ENCODE measurements around the gene RAB20. TPM values are rescaled to one million over a fixed set of nuclear protein-coding genes. Genes with fewer than 3 reads are reported as not detected.
"Not testable (repeated sequence)": the region's sequence is repeated elsewhere in the genome, so short reads cannot be mapped to it uniquely, and the experiment has no call there.

The RAB20 gene
- polyA plus RNA-seq, 3 donors = 22.1 to 82.3 (median 31.2) TPM

DNA sequence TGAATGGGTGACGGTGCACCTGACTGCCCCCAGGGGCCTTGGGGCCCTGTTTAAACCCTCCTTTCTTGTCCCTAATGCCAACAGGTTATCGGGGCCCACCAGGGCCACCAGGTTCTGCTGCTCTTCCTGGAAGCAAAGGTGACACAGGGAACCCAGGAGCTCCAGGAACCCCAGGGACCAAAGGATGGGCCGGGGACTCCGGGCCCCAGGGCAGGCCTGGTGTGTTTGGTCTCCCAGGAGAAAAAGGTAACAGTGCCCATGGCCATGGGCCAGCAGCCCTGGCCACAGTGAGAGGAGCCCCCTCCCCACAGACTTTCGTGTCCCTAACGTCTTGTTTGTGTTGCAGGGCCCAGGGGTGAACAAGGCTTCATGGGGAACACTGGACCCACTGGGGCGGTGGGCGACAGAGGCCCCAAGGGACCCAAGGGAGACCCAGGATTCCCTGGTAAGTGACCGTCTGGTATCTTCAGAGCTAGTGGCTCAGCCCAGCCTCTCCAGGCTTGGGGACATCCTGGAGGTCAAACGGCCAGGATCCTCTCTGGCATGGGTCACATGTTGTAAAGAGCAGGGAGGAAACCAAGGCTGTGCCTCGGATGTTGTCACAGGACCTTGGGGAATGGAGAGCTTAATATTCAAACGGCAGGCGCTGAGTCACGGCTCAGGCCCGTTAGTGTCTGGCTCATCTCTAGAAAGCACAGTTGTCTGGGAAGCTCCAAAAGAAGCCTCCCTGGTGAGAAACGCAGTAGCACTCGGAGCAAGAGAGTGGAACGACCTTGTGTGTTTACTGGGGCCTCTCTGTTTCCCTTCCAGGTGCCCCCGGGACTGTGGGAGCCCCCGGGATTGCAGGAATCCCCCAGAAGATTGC lies 58.3 kb downstream of the RAB20 start:
- no peak overlapping the region for H3K27ac ChIP-seq (ENCODE audit: low read depth, low read length)
- WGBS, 3 donors = 64 to 88% (median 65%) methylated on average over 20 of the region's 20 CpGs

DNA sequence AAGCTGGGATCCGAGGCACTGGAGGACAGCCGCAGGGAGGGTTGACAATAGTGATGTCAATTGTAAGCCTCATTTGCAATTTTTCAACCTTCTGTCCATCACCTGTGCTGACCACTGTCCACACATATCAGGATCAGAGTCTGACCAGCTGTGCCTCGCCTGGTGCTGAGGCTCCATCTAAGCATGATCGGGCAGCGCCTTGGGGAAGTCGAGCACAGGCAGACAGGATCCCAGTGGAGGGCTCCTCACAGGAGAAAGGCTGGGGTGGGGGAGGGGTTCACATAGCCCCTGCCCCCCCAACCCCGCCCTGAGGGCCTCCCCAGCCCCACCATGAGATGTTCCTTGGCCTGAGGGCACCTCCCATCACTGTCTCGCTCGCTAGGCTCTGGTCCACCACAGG lies 60.3 kb downstream of the RAB20 start:
- H3K27ac ChIP-seq (ENCODE audit: low read depth, low read length) = no peak overlapping the region
- WGBS, 3 donors = 95 to 98% (median 95%) methylated on average over 9 of the region's 9 CpGs

DNA sequence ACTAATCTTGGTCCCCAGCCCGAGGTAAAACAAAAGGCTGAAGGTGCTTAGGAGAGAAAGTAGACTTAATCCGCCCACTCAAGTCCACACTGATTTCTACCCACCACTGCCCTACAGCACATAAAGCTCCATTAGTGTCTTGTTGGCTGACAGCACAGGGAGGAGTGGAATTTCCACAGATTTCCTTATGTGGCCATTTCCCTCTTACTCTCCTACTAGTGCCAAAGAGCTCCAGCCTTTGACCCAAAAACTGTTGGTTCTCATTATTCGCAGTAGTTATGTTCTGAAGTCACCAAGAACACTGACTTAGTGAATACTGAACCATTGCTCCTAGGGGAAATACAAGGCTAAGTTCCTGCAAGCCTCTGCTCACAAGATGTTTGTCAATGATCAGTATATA lies 61.2 kb downstream of the RAB20 start:
- 82 to 96% (median 83%) methylated on average over 3 of the region's 3 CpGs for WGBS, 3 donors
- no peak overlapping the region for H3K27ac ChIP-seq (ENCODE audit: low read depth, low read length)

DNA sequence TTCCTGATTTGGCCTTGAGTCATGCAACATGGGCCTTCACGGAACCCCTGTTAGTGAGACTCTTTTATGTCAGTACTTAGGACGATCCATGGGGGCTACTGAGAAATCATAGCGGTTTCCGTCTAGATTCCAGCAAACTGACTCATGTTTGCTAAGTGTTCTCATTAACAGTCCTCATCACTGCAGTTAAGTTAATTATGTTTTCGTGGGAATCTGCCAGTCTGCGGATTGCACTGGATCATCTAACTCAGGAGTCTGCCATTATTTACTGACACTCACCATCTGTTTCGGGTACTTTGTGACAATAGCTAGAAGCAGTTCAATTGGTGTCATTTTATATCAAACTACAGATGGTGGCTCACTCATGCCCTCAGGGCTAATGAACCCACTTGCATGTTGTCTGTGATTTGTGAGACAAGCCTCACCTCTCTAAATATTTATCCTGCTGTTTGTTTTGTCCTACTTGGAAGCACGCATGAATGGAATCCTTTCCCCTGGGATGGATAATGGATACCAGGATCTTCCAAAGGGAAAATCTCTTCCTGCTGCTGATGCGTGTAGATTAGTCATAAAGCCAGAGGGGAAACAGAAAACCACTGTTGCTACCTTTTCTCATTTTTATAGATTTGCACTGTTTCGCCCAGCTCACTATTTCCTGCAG lies 61.8 kb downstream of the RAB20 start:
- H3K27ac ChIP-seq (ENCODE audit: low read depth, low read length) = no peak overlapping the region
- WGBS, 3 donors = 83 to 91% (median 90%) methylated on average over 10 of the region's 10 CpGs

DNA sequence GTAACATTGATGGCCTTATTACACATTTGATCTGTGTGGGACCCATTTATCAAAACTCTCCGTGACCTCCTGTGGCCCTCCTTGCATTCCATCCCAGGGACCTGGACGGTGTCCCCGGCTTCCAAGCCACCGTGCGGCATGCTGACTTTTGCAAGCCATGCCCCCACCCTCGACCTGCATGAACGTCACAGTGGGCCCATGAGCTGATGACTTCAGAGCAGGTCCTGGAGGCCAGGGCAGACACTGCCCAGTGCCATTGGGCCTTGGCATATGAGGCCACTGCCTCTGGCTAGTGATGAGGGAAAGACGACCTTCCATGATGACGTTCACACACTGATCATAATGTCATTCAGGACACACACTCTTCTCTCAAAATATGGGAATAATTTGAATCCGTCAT lies 62.8 kb downstream of the RAB20 start:
- WGBS, 3 donors = 90 to 95% (median 94%) methylated on average over 10 of the region's 10 CpGs
- H3K27ac ChIP-seq (ENCODE audit: low read depth, low read length) = no peak overlapping the region

DNA sequence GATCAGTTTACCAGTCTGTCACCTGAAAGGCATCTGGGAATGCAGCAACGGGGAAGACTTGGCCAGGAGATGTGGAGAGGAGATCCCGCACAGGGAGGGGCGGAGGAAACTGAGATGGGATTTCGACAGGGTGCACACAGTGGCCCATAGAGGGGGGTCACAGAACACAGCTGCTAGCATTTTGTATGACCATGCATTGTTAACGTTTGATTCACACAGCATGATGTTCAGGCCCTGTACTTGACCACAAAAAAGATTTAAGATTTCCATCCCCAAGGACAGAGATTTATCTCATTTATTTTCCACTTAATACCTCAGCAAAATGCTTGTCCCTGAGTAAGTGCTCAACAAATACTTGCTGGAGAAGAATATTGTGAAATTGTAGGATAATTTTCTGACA lies 63.2 kb downstream of the RAB20 start:
- WGBS, 3 donors = 82 to 89% (median 82%) methylated on average over 5 of the region's 5 CpGs
- no peak overlapping the region for H3K27ac ChIP-seq (ENCODE audit: low read depth, low read length)

DNA sequence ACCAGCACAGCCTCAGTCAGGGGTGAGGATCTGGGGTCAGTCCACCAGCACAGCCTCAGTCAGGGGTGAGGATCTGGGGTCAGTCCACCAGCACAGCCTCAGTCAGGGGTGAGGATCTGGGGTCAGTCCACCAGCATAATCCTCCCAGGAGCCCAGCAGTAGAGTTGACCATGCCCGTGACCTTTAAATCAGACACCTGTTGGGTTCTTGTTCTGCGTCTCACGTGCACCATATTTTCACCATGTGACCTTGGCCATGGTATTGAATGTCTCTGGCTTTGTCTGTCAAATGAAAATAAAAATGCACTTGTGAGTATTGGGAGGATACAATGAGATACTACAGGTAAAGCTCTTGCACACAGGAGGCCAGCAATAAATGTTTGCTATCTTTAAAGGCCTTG lies 63.6 kb downstream of the RAB20 start:
- not testable (repeated sequence) for H3K27ac ChIP-seq (ENCODE audit: low read depth, low read length)
- WGBS, 3 donors = 80 to 98% (median 96%) methylated on average over 3 of the region's 3 CpGs

DNA sequence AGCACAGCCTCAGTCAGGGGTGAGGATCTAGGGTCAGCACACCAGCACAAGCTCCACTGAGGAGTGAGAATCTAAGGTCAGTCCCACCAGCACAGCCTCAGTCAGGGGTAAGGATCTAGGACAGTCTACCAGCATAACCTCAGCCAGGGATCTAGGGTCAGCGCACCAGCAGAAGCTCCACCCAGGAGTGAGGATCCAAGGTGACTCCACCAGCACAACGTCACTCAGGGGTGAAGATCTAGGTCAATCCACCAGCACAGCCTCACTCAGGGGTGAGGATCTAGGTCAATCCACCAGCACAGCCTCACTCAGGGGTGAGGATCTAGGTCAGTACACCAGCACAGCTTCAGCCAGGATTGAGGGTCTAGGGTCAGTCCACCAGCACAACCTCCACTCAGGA lies 64.5 kb downstream of the RAB20 start:
- 90 to 97% (median 90%) methylated on average over 2 of the region's 2 CpGs for WGBS, 3 donors
- H3K27ac ChIP-seq (ENCODE audit: low read depth, low read length) = no peak overlapping the region

DNA sequence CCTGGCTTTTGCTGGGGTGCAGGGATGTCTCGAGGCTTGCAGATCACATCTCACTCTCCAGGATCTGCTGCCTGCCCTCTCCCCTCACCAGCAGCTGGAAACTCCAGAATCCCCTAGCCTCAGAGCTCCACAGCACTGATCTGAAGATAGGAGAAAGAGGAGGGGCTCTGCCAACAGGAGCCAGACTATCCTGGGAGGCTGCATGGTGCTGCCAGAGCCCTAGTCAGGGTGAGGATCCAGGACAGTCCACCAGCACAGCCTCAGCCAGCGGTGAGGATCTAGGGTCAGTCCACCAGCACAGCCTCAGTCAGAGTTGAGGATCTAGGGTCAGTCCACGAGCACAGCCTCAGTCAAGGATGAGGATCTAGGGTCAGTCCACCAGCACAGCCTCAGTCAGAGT lies 65.2 kb downstream of the RAB20 start:
- WGBS, 3 donors = 86 to 97% (median 94%) methylated on average over 3 of the region's 3 CpGs
- H3K27ac ChIP-seq (ENCODE audit: low read depth, low read length) = no peak overlapping the region

DNA sequence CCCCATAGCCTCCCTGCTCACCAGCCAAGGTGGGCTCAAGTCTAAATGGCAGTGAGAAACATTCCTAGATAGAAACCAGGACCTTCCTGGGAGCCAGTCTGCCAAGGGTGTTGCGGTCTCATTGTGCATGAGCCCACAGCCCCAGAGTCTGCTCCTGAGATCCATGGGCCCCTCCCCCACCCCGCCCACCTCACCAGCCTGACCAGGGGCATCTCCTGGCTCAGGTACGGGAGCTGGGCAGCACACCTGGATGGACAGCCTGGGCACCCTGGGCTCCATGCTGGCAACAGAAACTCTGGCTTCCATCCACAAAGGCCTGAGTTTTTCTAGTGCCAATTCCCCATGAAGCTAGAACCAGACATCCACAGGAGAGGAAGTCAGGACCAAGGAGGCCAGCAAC lies 65.6 kb downstream of the RAB20 start:
- no peak overlapping the region for H3K27ac ChIP-seq (ENCODE audit: low read depth, low read length)
- 95 to 98% (median 96%) methylated on average over 3 of the region's 3 CpGs for WGBS, 3 donors

DNA sequence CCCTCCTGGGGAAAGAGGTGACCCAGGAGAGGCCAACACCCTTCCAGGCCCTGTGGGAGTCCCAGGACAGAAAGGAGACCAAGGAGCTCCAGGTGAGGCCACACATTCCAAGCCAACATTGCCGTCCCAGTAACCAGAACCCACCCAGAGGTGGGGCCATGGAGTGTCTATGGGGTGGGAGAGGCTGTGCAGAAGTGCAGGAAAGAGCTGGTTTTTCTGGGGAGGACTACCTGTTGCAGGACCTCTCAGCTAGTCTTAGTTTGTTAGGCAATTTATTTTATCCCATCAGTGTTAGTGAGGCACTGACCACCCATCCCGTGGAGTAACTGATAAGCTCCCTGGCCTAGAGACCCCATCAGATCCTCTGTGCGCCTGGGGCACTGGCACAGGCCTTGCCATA lies 66.1 kb downstream of the RAB20 start:
- WGBS, 3 donors = 74 to 93% (median 90%) methylated on average over 3 of the region's 3 CpGs
- no peak overlapping the region for H3K27ac ChIP-seq (ENCODE audit: low read depth, low read length)

DNA sequence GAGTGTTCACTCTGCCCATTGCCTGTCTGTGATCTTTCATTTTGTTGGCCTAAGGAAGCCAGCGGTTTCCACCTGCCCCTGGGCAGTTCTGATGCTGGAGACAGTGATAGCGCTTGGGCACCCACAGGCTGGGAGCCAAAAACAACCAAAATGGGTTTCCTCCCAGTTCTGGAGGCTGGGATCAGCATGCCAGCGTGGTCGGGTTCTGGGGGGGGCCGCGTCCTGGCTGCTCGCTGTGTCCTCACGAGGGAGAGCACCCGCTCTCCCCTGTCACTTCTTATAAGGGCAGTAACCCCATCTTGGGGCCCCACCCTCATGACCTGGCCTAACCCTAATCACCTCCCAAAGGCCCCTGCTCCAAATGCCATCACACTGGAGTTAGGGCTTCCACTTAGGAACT lies 67.9 kb downstream of the RAB20 start:
- 93 to 95% (median 95%) methylated on average over 9 of the region's 9 CpGs for WGBS, 3 donors
- no peak overlapping the region for H3K27ac ChIP-seq (ENCODE audit: low read depth, low read length)

DNA sequence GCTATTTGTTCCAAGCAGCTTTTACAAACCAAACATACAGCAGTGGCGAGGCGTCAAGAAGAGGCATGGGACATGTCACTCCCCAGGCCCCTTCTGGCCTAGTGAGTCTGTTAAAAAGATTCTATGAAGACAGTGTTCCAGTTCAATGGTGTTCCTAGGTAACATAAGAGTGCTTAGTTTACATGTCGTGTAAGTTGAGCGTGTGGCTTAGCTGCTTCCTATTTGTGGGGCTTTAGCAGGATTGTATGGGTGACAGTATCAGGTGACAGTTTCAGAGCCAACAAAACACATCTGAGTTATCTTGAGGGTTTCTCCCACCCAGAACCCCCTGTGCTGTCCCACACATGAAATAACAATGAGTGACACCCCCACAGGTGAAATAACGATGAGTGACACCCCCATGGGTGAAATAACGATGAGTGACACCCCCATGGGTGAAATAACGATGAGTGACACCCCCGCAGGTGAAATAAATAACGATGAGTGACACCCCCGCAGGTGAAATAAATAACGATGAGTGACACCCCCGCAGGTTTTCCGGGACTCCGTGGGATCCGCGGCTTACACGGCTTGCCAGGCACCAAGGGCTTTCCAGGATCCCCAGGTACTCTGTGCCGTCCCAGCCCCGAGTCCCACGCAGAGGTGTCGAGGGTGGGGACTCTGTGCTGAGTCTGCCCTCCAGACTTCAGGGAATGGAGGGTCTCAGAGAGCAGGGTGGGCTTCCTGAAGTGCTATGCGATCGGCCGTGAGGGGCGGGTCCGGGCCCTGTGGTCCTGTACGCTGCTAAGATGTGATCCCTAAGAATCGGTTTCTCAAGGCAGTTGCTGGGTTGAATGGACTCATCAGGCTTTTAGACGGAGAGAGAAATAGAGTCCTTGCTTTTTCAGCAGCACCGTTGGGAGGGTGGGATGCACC lies 68.6 kb downstream of the RAB20 start:
- 93 to 95% (median 94%) methylated on average over 30 of the region's 30 CpGs for WGBS, 3 donors
- H3K27ac ChIP-seq (ENCODE audit: low read depth, low read length) = no peak overlapping the region

DNA sequence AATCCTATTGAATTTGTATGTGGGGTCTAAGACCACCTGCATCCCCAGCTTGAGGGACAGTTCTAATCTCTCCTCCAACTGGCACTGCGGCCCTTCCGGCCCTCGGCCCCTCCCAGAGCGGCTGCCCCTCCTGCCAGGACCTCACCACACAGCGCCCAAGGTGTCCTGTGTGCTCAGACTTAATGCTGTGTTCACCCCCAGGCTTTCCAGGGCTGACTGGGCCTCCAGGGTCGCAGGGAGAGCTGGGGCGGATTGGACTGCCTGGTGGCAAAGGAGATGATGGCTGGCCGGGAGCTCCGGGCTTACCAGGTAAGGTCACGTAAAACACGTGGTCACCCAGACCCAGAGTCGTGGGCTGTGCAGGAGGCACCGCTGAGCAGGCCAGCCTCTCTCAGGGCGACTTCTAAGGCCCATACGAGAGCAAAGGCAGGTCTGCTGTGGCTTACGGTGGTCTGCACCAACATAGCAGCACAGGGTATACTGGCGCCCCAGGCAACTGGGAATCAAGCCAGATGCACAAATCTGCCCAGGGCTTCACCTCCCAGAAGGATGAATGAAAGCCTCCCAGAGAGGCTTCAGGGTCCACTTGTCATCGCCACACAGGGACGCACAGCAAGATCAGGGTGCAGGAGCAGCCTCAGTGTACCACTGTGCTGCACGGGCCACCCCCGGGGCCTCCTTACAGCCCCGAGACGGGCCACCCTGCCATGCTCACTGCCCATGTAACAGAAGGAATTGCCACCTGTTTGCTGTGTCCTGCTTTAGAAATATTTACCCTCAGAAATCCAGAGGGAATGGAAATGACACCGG lies 69.4 kb downstream of the RAB20 start:
- 92 to 94% (median 94%) methylated on average over 24 of the region's 24 CpGs for WGBS, 3 donors
- no peak overlapping the region for H3K27ac ChIP-seq (ENCODE audit: low read depth, low read length)

DNA sequence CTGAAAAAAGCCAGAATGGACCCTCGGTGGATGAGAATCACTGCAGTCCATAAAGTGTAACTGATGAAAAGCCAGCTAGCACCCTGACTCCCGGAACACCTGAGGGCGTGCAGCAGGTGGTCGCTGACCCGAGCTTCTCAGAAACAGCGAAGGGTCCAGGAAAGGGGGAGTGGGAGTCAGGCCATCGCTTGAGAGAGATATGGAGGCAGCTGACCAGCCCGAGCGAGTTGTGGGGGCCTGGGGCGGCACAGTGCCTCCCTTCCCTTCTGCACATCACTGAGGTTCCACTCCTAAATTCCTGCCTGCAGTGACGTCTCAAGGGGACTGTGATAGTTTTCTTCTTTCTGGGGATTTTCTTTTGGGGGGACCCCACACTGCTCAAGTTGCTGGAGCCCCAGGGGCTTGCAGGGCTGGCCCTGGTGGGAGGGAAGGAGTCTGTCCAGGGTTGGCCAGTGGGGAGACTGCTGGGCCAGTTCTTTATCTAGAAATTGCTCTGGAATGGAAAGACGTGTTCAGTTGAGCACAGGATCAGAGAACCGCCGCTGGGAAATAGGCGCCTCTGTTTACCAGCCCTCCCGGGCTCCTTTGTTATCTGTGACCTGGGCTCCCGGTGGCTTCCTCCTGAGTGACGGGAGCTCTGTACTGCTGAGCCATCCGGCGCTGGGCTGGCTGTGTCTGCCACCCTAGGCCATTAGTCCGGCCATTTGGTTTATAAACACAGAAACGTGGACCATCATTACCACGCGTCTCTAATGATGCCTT lies 71.3 kb downstream of the RAB20 start:
- 74 to 90% (median 84%) methylated on average over 24 of the region's 24 CpGs for WGBS, 3 donors
- H3K27ac ChIP-seq (ENCODE audit: low read depth, low read length) = no peak overlapping the region

DNA sequence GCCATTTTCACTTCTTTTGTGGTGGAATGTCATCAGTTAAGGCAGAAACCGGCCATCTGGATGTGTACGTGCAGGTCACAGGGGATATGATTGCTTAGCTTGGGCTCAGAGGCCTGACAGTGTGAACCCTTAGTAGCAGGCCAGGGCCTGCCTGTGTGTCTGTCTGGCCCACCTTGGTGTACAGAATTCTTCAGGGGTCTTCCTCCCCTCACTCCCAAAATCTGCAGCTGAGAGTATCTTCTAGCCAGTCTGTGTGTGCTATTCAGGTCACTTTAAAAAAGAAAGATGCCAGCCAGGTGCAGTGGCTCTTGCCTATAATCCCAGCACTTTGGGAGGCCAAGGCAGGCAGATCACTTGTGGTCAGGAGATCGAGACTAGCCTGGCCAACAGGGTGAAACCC lies 74.6 kb downstream of the RAB20 start:
- not testable (repeated sequence) for H3K27ac ChIP-seq (ENCODE audit: low read depth, low read length)
- WGBS, 3 donors = 80 to 90% (median 88%) methylated on average over 3 of the region's 3 CpGs

DNA sequence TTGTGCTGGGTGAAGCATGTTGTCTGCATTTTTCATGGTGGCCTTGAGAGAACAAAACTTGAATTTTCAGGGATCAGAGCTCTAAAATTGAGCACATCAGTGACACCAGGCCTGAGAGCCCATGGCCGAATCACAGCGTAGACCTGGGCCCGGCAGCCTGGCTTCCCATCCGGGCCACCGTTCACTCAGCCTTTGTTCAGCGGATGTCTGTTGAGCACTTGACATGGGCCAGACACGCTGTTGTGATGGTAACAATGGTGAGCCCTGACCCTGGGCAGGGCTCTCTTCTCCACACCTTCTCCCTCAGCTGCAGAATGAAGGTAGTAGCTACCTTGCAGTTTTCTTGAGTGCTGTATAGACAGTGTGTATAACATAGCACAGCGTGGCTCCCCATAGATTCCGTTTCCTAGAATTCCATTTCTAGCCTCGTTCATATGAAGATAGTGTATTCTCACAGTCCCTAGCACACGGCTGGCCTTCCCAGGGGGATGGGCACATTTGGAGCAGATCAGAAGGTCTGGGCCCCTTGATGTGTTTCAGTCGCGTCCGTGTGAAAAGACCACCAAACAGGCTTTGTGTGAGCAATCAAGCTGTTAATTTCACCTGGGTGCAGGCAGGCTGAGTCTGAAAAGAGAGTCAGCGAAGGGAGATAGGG lies 75.3 kb downstream of the RAB20 start:
- no peak overlapping the region for H3K27ac ChIP-seq (ENCODE audit: low read depth, low read length)
- WGBS, 3 donors = 88 to 91% (median 90%) methylated on average over 15 of the region's 15 CpGs
